K562 (cell line): ENCODE results near the gene TMEM86B. TPM values are rescaled to one million over a fixed set of nuclear protein-coding genes. Genes with fewer than 3 reads are reported as not detected.
A peak's percentile ranks its signal among the peaks of the same experiment; 100 is the strongest.

Experiments
- ADNP ChIP-seq: fragments of 200-800 bp; sonication (Bioruptor generic); IDR thresholded peaks from 2 replicates; pipeline ENCODE4 v1.6.1; 2016; ENCODE audit warnings: missing genetic modification characterization, missing compliant biosample characterization
- BHLHE40 ChIP-seq: IDR thresholded peaks from 2 replicates; pipeline ENCODE4 v1.6.1; 2011; ENCODE audit warnings: low read length, improper control_type of control experiment
- EP300 ChIP-seq: IDR thresholded peaks from 2 replicates; pipeline ENCODE4 v1.6.1; 2012; ENCODE audit warnings: low read length, improper control_type of control experiment
- FOSL1 ChIP-seq: fragments of 200-800 bp; sonication (Bioruptor generic); conservative IDR thresholded peaks from 2 replicates; pipeline ENCODE4 v1.6.1; 2016; ENCODE audit warnings: missing genetic modification characterization, missing compliant biosample characterization
- GTF2F1 ChIP-seq: IDR thresholded peaks from 2 replicates; pipeline ENCODE4 v1.6.1; 2011; ENCODE audit warnings: low read depth, low read length, improper control_type of control experiment
- HNRNPK ChIP-seq: fragments of 200-400 bp; formaldehyde crosslinking; IDR thresholded peaks from one replicate; pipeline ENCODE4 v1.6.1; 2018; ENCODE audit warnings: mild to moderate bottlenecking, low read depth, low read length; ENCODE audit not compliant: poor library complexity, severe bottlenecking
- JUN ChIP-seq, 2 experiments: sonication (generic) in 1 of 2; formaldehyde crosslinking in 1 of 2; IDR thresholded peaks; 2 replicates each; pipeline versions ENCODE4 v1.6.1 to v1.8.0; 2012 to 2022; ENCODE audit warnings: borderline replicate concordance in 2 of 2, mild to moderate bottlenecking in 2 of 2, improper control_type of control experiment in 1 of 2, low read depth in 1 of 2, low read length in 1 of 2, missing genetic modification reagents in 1 of 2
- MITF ChIP-seq: IDR thresholded peaks from 2 replicates; pipeline ENCODE4 v1.6.1; 2014; ENCODE audit warnings: antibody characterized with exemption
- NR1H2 ChIP-seq: sonication (generic); formaldehyde crosslinking; IDR thresholded peaks from 2 replicates; pipeline ENCODE4 v1.4.0; 2020; ENCODE audit warnings: mild to moderate bottlenecking, missing genetic modification reagents
- NRF1 ChIP-seq, 2 experiments: fragments of 450-650 bp; IDR thresholded peaks in 1 of 2; conservative IDR thresholded peaks in 1 of 2; 2 replicates each; pipeline ENCODE4 v1.6.1; 2014; ENCODE audit warnings: mild to moderate bottlenecking in 2 of 2
- SMAD3 ChIP-seq: fragments of 450-650 bp; formaldehyde crosslinking; conservative IDR thresholded peaks from 2 replicates; pipeline ENCODE4 v1.4.0; 2020; ENCODE audit warnings: mild to moderate bottlenecking
- SMARCC2 ChIP-seq: fragments of 450-650 bp; IDR thresholded peaks from 2 replicates; pipeline ENCODE4 v1.6.1; 2017; ENCODE audit warnings: antibody characterized with exemption, moderate library complexity, mild to moderate bottlenecking, low read depth
- SRSF7 ChIP-seq: fragments of 200-400 bp; formaldehyde crosslinking; optimal IDR thresholded peaks from 2 replicates; pipeline ENCODE3; 2017; ENCODE audit warnings: mild to moderate bottlenecking, low read depth, low read length
- ZFP1 ChIP-seq: fragments of 450-650 bp; formaldehyde crosslinking; IDR thresholded peaks from 2 replicates; pipeline ENCODE4 v1.4.0; 2020; ENCODE audit warnings: mild to moderate bottlenecking, mixed read lengths
- ZNF146 ChIP-seq: IDR thresholded peaks from one replicate; pipeline ENCODE4 v1.6.1; 2018; ENCODE audit warnings: missing compliant biosample characterization; ENCODE audit not compliant: unreplicated experiment
- ZNF3 ChIP-seq: fragments of 250-450 bp; sonication (Bioruptor Pico); IDR thresholded peaks from 2 replicates; pipeline ENCODE4 v1.5.0; 2021; ENCODE audit warnings: mild to moderate bottlenecking, moderate library complexity
- ZNF79 ChIP-seq: fragments of 250-450 bp; sonication (Bioruptor Pico); IDR thresholded peaks from 2 replicates; pipeline ENCODE4 v1.4.0; 2020; ENCODE audit warnings: low read depth, mild to moderate bottlenecking, moderate library complexity
- polyA plus RNA-seq, 8 experiments: library from polyadenylated mRNA; depleted of rRNA in 4 of 8; stranded (reverse) in 5 of 8; unstranded in 3 of 8; fragments of >200 nt; fragmentation: Nextera tagmentation in 2 of 8; fragmentation: Illumina TruSeq in 1 of 8; extraction: Ambion mirVana in 2 of 8; extraction: Trizol in 1 of 8; gene quantifications; 2 replicates each; pipeline versions ENCODE4 v1.2.1 to v1.2.3, GENCODE V29; 2011 to 2014; ENCODE audit warnings: inconsistent platforms in 1 of 8, missing spikeins in 1 of 8
- total RNA-seq, 7 experiments: library from RNA; depleted of rRNA in 6 of 7; stranded (reverse); fragments of >200 nt in 6 of 7; fragmentation: Illumina TruSeq in 2 of 7; extraction: Trizol in 2 of 7; gene quantifications; 2 replicates each; pipeline versions ENCODE4 v1.2.1 to v1.2.3, GENCODE V29; 2011 to 2021; ENCODE audit warnings: low replicate concordance in 1 of 7

The TMEM86B gene
- total and polyA plus RNA-seq, 9 of the 15 experiments (the other 6 are each of a cell fraction or from before 2014, with no cell fraction given), result 0.28 to 7.9 (median 2.1) TPM

DNA sequence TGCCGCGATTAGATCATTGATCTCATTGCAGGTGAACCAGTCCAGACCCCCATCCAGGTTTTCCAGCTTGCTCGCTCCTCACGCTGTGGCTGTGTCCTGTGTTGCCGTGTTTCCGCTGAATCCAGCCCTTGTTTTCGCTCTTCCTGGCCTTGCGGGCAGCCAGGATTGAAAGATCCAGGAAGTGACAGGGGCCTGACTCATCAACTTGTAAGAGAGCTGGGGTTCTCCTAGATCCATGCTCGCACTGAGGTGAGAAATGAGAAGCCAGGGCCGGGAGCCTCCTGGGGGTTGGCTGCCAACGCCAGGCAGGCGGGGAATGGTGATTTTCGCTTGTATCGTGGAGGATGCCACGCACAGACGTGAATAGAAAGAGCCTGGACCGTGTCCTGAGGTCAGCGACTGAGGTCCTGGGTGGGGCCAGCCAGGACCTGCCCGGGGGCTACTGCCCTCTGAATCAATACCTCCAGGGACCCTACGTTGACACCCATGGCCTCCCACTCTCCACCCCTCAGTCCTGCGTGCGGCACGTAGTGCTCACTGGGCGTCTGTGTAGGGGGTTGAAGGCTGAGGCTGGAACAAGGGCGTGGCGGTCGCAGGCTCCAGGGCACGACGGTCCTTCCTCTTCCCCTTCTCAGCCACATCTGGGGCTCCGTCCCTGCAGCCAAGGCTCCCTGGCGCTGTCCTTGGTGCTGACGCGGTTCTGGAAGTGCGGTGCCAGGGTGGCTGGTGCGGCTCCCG lies 11.9 kb downstream of the TMEM86B start (continued):
- TF ChIP-seq SRSF7 (no peak), BHLHE40 (peak; percentile 87), GTF2F1 (peak; percentile 0; the same call in 1 of the 2 replicates), ZFP1 (CRISPR knock-in tag) (no peak), SMAD3 (CRISPR knock-in tag) (no peak; the same call in none of the 2 replicates), NRF1 (conservative IDR thresholded peaks at IDR 0.05 in 1 of 2, IDR thresholded peaks at IDR 0.05 in 1 of 2) (peak; percentile 37 to 69; a peak in 3 of 4 replicates), SMARCC2 (no peak), ADNP (tag) (no peak), NR1H2 (CRISPR knock-in tag) (no peak), ZNF79 (CRISPR knock-in tag) (no peak; the same call in 1 of the 2 replicates), HNRNPK (no peak), FOSL1 (tag) (peak; percentile 99), EP300 (peak; percentile 94), MITF (peak; percentile 46; the same call in 1 of the 2 replicates), ZNF3 (CRISPR knock-in tag) (no peak), ZNF146 (CRISPR knock-in tag) (no peak), JUN (IDR thresholded peaks at IDR 0.05; ENCODE audit: borderline replicate concordance, low read depth, low read length) (peak; percentile 98), JUN (CRISPR knock-in tag; IDR thresholded peaks at IDR 0.05; ENCODE audit: borderline replicate concordance) (peak; percentile 99)
